PFSK-1 (cell line): ENCODE results near the gene RASIP1.

Source experiments
- FOXP2 ChIP-seq: optimal IDR thresholded peaks from 2 replicates; pipeline ENCODE3; 2011; ENCODE audit warnings: borderline replicate concordance, control low read depth, inconsistent platforms; ENCODE audit not compliant: insufficient read depth; ENCODE audit errors: extremely low read length, extremely low read depth
- POLR2AphosphoS5 ChIP-seq: IDR thresholded peaks from 2 replicates; pipeline ENCODE4 v1.6.1; 2012; ENCODE audit warnings: low read depth, mild to moderate bottlenecking, control low read depth, low read length, moderate library complexity
- SIN3A ChIP-seq: IDR thresholded peaks from 2 replicates; pipeline ENCODE4 v1.6.1; 2012; ENCODE audit warnings: mild to moderate bottlenecking, low read length, moderate library complexity, borderline replicate concordance; ENCODE audit not compliant: insufficient read depth
- TAF1 ChIP-seq: IDR thresholded peaks from 2 replicates; pipeline ENCODE4 v1.6.1; 2012; ENCODE audit warnings: low read length, control low read depth, borderline replicate concordance; ENCODE audit not compliant: insufficient read depth
- TF ChIP-seq, protein P1 (sequence below), 2 experiments: IDR thresholded peaks; 2 replicates each; pipeline versions ENCODE4 v1.6.1 to v1.8.0; 2011 to 2012; ENCODE audit warnings: low read depth in 2 of 2, low read length in 2 of 2, control low read depth in 1 of 2, inconsistent platforms in 1 of 2, mild to moderate bottlenecking in 1 of 2, moderate library complexity in 1 of 2; ENCODE audit not compliant: insufficient read depth in 1 of 2

Gene RASIP1

DNA sequence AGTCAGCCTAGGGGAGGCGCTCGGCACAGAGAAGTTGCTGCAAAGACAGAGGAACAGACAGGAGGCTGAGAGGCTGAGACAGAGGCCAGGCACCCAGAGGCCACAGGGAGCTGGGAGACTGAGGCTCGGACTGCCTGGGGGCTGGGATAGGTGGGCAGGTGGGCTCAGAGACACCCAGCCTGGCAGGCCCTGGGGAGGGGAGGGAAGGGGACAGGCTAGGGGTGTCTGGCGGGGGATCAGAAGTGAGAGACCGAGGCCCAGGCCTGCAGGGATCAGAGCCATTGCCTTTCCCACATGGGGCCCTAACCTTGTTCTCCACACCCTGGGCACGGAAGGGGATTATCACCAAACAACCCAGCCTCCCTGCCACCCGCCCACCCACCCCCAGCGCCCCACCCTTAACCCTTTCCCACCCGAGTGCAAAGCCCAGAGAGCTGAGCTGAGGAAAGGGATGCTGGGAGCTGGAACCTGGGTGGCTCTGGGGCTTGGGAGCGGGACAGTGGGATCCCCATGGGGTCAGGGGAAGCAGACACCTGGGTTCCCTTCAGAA is 68.9 kb downstream of the RASIP1 start:
- TF ChIP-seq, protein P1, sequence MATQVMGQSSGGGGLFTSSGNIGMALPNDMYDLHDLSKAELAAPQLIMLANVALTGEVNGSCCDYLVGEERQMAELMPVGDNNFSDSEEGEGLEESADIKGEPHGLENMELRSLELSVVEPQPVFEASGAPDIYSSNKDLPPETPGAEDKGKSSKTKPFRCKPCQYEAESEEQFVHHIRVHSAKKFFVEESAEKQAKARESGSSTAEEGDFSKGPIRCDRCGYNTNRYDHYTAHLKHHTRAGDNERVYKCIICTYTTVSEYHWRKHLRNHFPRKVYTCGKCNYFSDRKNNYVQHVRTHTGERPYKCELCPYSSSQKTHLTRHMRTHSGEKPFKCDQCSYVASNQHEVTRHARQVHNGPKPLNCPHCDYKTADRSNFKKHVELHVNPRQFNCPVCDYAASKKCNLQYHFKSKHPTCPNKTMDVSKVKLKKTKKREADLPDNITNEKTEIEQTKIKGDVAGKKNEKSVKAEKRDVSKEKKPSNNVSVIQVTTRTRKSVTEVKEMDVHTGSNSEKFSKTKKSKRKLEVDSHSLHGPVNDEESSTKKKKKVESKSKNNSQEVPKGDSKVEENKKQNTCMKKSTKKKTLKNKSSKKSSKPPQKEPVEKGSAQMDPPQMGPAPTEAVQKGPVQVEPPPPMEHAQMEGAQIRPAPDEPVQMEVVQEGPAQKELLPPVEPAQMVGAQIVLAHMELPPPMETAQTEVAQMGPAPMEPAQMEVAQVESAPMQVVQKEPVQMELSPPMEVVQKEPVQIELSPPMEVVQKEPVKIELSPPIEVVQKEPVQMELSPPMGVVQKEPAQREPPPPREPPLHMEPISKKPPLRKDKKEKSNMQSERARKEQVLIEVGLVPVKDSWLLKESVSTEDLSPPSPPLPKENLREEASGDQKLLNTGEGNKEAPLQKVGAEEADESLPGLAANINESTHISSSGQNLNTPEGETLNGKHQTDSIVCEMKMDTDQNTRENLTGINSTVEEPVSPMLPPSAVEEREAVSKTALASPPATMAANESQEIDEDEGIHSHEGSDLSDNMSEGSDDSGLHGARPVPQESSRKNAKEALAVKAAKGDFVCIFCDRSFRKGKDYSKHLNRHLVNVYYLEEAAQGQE (IDR thresholded peaks at IDR 0.05; ENCODE audit: insufficient read depth in 1 of 2, low read depth in 2 of 2, low read length in 2 of 2) = no peak
- TF ChIP-seq TAF1 = no peak
- TF ChIP-seq POLR2AphosphoS5 = no peak
- TF ChIP-seq FOXP2 = no peak
- TF ChIP-seq SIN3A = no peak

DNA sequence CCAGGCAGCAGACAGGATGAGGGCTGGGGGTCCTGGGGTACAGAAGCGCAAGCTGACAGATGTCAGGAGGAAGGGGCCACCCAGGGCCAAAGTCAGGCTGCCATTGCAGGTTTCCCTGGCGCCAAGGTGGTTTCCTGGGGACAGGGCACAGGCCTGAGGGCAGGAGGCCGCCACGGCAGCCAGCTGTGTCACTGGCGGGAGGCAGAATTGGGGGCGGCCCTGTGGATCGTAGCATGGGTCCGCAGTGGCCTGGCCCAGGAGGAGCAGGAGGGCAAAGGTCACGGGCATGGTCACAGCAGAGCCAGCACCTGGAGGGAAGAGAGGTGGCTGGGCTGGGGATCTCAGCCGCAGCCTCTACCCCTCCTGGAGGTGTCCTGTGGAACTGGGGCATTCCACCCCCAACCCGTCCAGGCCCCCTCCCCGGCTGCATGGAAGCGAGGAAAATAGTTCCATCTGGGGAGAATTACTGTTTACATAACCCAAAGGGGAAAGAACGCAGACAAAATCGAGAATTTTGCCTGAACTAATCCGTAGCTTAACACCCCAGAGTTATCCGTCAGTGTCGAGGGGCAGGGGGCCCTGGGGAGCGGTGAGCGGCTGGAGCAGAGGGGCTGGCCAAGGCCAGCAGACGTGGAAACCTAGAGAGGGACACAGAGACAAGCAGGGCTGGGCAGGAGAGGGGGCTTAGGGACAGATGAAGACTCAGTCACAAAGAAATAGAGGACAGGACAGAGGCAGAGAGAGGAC is 69.5 kb downstream of the RASIP1 start:
- TF ChIP-seq TAF1 (no peak), POLR2AphosphoS5 (no peak), FOXP2 (no peak), SIN3A (no peak)
- TF ChIP-seq, protein P1 (IDR thresholded peaks at IDR 0.05; ENCODE audit: insufficient read depth in 1 of 2, low read depth in 2 of 2, low read length in 2 of 2) = no peak
